Cardiac fibroblast (primary cell): ENCODE data around the gene RASL10B.

Experiments
- DNase-seq, 2 donors: peaks; one replicate each; pipeline versions ENCODE4 v3.0.0 to v3.0.0-alpha.2; 2010; ENCODE audit warnings: low read depth in 2 of 2
- H3K4me3 ChIP-seq, 2 donors: replicated peaks in 1 of 2; 1 replicate in 1 of 2; 2 replicates in 1 of 2; pipeline ENCODE4 v1.5.1; 2011; ENCODE audit warnings: low read depth in 2 of 2, low read length in 2 of 2, mild to moderate bottlenecking in 2 of 2, moderate library complexity in 1 of 2
- TF ChIP-seq, protein P1 (sequence below): IDR thresholded peaks from one replicate; pipeline ENCODE4 v1.5.1; 2011; ENCODE audit warnings: low read depth, mild to moderate bottlenecking, low read length, inconsistent platforms

Gene RASL10B

DNA sequence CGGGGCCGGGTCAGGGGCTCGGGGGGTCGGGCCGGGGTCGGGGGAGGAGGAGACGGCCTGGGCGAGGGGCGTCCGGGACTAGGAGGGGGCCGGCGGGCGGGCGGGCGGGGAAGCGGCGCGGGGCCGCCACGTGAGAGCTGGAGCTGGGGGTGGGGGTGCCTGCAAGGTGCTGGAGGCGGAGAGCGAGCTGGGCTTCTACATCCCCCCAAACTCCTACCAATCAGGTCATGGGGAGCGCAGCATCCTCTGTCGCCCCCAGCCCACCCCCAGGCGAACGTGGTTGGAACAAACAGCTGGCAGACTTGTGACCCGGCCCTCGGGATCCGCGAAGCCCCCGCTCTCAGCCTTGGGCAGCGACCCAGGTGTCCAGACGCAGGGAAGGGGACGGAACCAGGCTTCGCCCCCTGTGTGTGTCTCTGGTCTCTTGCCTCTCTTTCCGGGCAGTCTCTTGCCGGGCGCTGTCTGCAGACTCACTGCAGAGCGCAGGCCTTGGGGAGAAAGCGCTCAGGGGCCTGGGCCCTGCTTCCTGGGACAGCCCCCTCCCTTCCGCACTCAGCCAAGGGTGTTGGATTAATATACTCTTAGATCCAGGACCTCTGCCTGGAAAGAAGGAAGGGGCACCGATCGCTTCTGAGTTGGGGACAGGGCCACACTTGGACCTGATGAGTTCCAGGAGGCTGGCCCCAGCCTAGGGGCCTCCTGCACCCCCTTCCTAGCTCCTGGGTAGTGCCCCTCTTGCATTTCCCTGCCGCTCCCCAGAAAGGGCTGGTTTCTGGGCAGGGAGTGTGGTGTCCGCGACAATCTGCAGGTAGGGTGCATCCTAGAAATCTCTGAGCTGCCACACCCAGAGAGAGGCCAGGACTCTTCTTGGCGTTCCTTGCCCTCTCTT, 722 bp downstream of the RASL10B start:
- TF ChIP-seq, protein P1, sequence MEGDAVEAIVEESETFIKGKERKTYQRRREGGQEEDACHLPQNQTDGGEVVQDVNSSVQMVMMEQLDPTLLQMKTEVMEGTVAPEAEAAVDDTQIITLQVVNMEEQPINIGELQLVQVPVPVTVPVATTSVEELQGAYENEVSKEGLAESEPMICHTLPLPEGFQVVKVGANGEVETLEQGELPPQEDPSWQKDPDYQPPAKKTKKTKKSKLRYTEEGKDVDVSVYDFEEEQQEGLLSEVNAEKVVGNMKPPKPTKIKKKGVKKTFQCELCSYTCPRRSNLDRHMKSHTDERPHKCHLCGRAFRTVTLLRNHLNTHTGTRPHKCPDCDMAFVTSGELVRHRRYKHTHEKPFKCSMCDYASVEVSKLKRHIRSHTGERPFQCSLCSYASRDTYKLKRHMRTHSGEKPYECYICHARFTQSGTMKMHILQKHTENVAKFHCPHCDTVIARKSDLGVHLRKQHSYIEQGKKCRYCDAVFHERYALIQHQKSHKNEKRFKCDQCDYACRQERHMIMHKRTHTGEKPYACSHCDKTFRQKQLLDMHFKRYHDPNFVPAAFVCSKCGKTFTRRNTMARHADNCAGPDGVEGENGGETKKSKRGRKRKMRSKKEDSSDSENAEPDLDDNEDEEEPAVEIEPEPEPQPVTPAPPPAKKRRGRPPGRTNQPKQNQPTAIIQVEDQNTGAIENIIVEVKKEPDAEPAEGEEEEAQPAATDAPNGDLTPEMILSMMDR = no peak
- peak overlapping the region; percentile 40 to 59 for H3K4me3 ChIP-seq
- no peak for DNase-seq

DNA sequence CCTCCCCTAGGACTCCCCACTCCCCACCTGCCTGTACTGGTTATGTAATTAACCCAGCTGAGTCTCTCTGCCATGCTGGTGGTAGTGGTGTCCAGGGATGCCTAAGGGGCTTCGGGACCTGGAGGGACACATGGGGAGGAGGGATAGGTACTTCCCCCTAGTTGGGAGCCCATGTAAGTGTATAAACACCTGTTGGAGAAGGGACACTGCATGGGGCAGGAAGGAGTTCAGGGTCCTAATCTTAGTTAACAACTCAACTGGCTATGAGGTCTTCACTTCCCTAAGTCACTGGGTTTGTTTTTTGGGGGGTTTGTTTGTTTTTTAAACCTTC, 1.3 kb downstream of the RASL10B start:
- TF ChIP-seq, protein P1 = no peak
- peak overlapping the region in 1 of 2 donors; percentile 0 for H3K4me3 ChIP-seq
- DNase-seq = no peak

DNA sequence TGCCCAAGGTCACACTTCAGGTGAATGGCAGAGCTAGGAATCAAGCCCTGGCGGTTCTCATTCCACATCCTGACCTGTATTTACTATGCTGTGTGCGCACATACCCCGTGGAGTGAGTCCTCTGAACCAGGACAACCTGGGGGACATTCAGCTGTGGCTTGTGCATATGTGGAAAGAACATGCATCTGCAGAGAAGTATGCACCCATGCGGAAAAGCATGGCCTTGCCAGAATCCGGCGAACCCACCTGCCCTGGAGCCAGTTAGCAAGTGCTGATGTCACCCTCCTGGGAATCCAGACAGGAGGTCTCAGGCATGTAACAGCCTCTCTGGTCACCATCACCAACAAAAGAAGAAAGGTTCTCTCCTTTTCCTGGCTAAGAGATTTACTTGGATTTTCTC, 1.9 kb downstream of the RASL10B start:
- TF ChIP-seq, protein P1 = no peak
- no peak for DNase-seq
- H3K4me3 ChIP-seq = no peak overlapping the region

DNA sequence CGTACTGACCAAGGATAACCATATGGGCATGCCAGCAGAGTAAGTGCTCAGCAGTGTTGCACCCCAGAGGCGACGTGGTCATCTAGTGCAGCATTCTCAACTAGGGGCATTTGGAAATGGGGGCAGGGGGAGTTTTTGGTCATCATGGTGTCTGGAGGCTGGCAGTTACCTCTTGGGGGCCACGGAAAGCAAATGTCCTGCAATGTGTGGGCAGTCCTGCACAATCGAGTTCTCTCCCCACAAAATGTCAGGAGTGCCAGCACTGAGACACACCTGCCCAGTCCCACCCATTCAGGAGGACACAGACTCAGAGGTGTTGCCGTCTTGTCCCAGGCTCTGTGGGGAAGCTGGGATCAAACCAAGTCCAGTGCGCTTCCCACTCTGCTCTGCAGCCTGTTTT, 3.0 kb downstream of the RASL10B start:
- no peak for DNase-seq
- TF ChIP-seq, protein P1 = no peak
- H3K4me3 ChIP-seq = no peak overlapping the region

DNA sequence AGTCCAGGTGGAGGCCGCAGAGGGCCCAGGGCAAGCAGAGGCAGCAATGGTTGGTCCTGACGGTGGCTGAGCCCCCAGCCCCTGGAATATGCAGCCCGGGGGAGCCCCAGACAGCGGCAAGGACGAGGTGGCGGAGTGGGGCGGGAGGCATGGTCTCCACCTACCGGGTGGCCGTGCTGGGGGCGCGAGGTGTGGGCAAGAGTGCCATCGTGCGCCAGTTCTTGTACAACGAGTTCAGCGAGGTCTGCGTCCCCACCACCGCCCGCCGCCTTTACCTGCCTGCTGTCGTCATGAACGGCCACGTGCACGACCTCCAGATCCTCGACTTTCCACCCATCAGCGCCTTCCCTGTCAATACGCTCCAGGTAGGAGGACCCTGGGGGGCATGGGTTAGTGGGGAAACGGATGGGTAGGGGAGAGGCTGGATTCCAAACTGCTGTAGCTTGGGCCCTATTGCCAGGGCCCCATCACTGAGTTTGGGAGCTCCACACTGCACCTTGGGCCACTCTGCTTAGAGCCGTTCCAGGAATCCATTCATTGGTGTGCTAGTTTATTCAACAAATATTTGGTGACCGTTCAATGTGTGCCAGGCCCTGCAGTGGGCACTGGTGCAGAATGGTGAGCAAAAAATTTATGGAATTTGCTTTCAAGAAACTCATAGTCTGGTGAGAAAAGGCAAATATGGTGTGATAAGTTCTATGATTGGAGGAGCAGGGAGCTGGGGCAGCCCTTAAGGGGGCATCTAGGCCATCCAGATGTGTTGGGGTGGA, 3.8 kb downstream of the RASL10B start:
- no peak overlapping the region for H3K4me3 ChIP-seq

DNA sequence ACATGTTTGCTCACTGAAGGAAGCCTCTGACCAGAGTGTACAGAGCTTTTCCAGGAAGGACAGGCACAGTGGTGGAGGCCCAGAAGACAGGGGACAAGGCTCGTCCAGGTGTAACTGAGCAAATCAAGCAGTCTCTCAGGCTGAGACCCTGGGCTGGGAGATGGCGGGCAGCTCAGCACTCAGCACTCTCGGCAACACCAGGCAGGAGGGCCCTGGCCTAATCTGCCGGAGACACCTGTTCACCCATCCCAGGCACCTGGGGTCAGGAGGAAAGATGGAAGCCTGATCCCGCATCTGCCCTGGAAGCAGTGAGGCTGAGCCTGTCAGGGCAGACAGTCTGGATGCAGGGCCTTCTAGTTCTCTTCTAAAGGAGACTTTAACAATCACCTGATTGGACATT, 4.8 kb downstream of the RASL10B start:
- no peak overlapping the region for H3K4me3 ChIP-seq
- no peak for DNase-seq
- TF ChIP-seq, protein P1 = no peak

More for the DNA sequence above, 3.8 kb downstream of the RASL10B start:
- TF ChIP-seq, protein P1 = no peak
- DNase-seq = no peak
